Kidney (tissue), 14 donors: ENCODE results near the gene SQSTM1. TPM values are rescaled to one million over a fixed set of nuclear protein-coding genes. Genes with fewer than 3 reads are reported as not detected.
A peak's percentile ranks its signal among the peaks of the same experiment; 100 is the strongest.

Experiments
- DNase-seq, 5 donors: peaks; one replicate each; pipeline ENCODE4 v3.0.0-alpha.2; 2013 to 2020
- FAIRE-seq: peaks from 2 replicates; lab custom pipeline; 2012; peaks lifted over from hg19 to GRCh38; lab: Jason Lieb, UNC
- H3K27ac ChIP-seq, 2 donors: one replicate each; pipeline ENCODE4 v1.7.0; 2013; ENCODE audit warnings: low read depth in 2 of 2, low read length in 2 of 2, inconsistent platforms in 1 of 2
- H3K27me3 ChIP-seq: one replicate; pipeline ENCODE4 v1.7.1; 2013; ENCODE audit warnings: low read length, inconsistent platforms; ENCODE audit not compliant: control insufficient read depth, insufficient read depth
- H3K36me3 ChIP-seq, 3 donors: one replicate each; pipeline versions ENCODE4 v1.7.0 to v1.7.1; 2013; ENCODE audit warnings: low read length in 3 of 3, control low read depth in 1 of 3, inconsistent platforms in 1 of 3; ENCODE audit not compliant: insufficient read depth in 3 of 3, control insufficient read depth in 2 of 3
- H3K4me1 ChIP-seq, 3 donors: one replicate each; pipeline versions ENCODE4 v1.7.0 to v1.7.1; 2013; ENCODE audit warnings: low read length in 3 of 3, inconsistent platforms in 1 of 3, low read depth in 1 of 3; ENCODE audit not compliant: control insufficient read depth in 2 of 3, insufficient read depth in 2 of 3
- H3K4me3 ChIP-seq, 3 donors: one replicate each; pipeline versions ENCODE4 v1.7.0 to v1.8.1; 2013; ENCODE audit warnings: low read length in 3 of 3, control low read depth in 1 of 3, inconsistent platforms in 1 of 3
- H3K9ac ChIP-seq, 3 donors: one replicate each; pipeline versions ENCODE4 v1.7.0 to v1.7.1; 2013; ENCODE audit warnings: low read length in 3 of 3, control low read depth in 1 of 3, inconsistent platforms in 1 of 3
- H3K9me3 ChIP-seq, 3 donors: one replicate each; pipeline versions ENCODE4 v1.7.0 to v1.7.1; 2013; ENCODE audit warnings: low read length in 3 of 3, control low read depth in 1 of 3, inconsistent platforms in 1 of 3; ENCODE audit not compliant: control insufficient read depth in 2 of 3, insufficient read depth in 1 of 3
- CTCF ChIP-seq: IDR thresholded peaks from 3 replicates; pipeline ENCODE4 v1.5.1; 2012; ENCODE audit warnings: mild to moderate bottlenecking, moderate library complexity, borderline replicate concordance; ENCODE audit not compliant: insufficient read depth; ENCODE audit errors: extremely low read depth
- intact Hi-C: fragments of 100-400 bp; cut with DNase I; formaldehyde crosslinking; loops from one replicate; pipeline ENCODE4 v1.11.1; 2022
- polyA plus RNA-seq: library from polyadenylated mRNA; stranded (reverse); fragments of 350-450 nt; fragmentation: Illumina TruSeq; extraction: RNeasy Lipid Tissue Mini Kit (QIAGEN cat#74804); gene quantifications from one replicate; pipeline ENCODE4 v1.2.3, GENCODE V29; 2014; ENCODE audit warnings: low read depth, low replicate concordance; ENCODE audit not compliant: insufficient read depth
- total RNA-seq: library from RNA; stranded (reverse); fragmentation: NEBNext Ultra II Directional; extraction: Animal tissue kit (Norgen Biotek cat#: 25700); gene quantifications from one replicate; pipeline ENCODE4 v1.2.1, GENCODE V29; 2021
- donor health status: control.
- donor health status: control.
- donor health status: control.
- donor health status: control.
- donor health status: control.
- donor health status: DM: yes; HTN: yes; CAD: no.
- donor health status: Normal renal cell carcinoma (clear cell type).

SQSTM1 gene
- total and polyA plus RNA-seq, 2 donors from 2014 or later = 249 to 309 TPM

- intact Hi-C loops = no loop called here
- Histone ChIP-seq H3K27me3 (no peaks in the 10 kb centered on the region), H3K4me3 (no peak overlapping the region), H3K4me1 (peaks cover 0 to 31% (median 23%) of the 10 kb centered on the region in 3 donors), H3K9ac (no peak overlapping the region), H3K36me3 (peaks cover 0 to 32% (median 10%) of the 10 kb centered on the region in 3 donors), H3K27ac (no peak overlapping the region), H3K9me3 (no peaks in the 10 kb centered on the region)
- DNase-seq (peak in 2 of 5 donors; percentile 48 to 65), FAIRE-seq (no peak)
- TF ChIP-seq CTCF = no peak
These were observed 20.0 kb upstream of the SQSTM1 start for GRCh38 chr5:179800696-179801201.

- Histone ChIP-seq H3K36me3 (peaks cover 0 to 32% (median 10%) of the 10 kb centered on the region in 3 donors), H3K27ac (no peak overlapping the region), H3K9ac (no peak overlapping the region), H3K4me1 (peaks cover 0 to 31% (median 23%) of the 10 kb centered on the region in 3 donors), H3K4me3 (no peak overlapping the region), H3K27me3 (no peaks in the 10 kb centered on the region), H3K9me3 (no peaks in the 10 kb centered on the region)
- DNase-seq (peak; percentile 87 to 89 (median 88)), FAIRE-seq (no peak)
- TF ChIP-seq CTCF = peak; percentile 57
- intact Hi-C loops = no loop called here
These were observed 19.1 kb upstream of the SQSTM1 start for GRCh38 chr5:179801304-179802206.

GRCh38 chr5:179802207-179802883, 18.4 kb upstream of the SQSTM1 start:
- peaks cover 0 to 29% (median 10%) of the 10 kb centered on the region in 3 donors for H3K36me3 ChIP-seq
- intact Hi-C loops = no loop called here
- no peaks in the 10 kb centered on the region for H3K27me3 ChIP-seq
- no peak for TF ChIP-seq CTCF
- H3K9ac ChIP-seq = peak overlapping the region in 1 of 3 donors; percentile 26
- H3K4me3 ChIP-seq = no peak overlapping the region
- H3K27ac ChIP-seq = no peak overlapping the region
- DNase-seq = peak in 2 of 5 donors; percentile 50 to 69
- no peaks in the 10 kb centered on the region for H3K9me3 ChIP-seq
- FAIRE-seq = no peak
- H3K4me1 ChIP-seq = peaks cover 0 to 31% (median 20%) of the 10 kb centered on the region in 3 donors
